Hepatocyte (in vitro differentiated cells): Measurements from ENCODE around the gene PCYT2.

Experiments used
- EZH2phosphoT487 ChIP-seq: fragments of 200-600 bp; sonication (generic); IDR thresholded peaks from one replicate; pipeline ENCODE4 v1.6.1; 2018; ENCODE audit warnings: antibody characterized with exemption, mild to moderate bottlenecking, low read depth, moderate library complexity; ENCODE audit not compliant: unreplicated experiment, severe bottlenecking
- TF ChIP-seq, protein P1 (sequence below): fragments of 200-600 bp; sonication (generic); IDR thresholded peaks from 2 replicates; pipeline ENCODE4 v1.5.1; 2016; ENCODE audit warnings: antibody characterized with exemption, mild to moderate bottlenecking; ENCODE audit not compliant: poor library complexity

DNA sequence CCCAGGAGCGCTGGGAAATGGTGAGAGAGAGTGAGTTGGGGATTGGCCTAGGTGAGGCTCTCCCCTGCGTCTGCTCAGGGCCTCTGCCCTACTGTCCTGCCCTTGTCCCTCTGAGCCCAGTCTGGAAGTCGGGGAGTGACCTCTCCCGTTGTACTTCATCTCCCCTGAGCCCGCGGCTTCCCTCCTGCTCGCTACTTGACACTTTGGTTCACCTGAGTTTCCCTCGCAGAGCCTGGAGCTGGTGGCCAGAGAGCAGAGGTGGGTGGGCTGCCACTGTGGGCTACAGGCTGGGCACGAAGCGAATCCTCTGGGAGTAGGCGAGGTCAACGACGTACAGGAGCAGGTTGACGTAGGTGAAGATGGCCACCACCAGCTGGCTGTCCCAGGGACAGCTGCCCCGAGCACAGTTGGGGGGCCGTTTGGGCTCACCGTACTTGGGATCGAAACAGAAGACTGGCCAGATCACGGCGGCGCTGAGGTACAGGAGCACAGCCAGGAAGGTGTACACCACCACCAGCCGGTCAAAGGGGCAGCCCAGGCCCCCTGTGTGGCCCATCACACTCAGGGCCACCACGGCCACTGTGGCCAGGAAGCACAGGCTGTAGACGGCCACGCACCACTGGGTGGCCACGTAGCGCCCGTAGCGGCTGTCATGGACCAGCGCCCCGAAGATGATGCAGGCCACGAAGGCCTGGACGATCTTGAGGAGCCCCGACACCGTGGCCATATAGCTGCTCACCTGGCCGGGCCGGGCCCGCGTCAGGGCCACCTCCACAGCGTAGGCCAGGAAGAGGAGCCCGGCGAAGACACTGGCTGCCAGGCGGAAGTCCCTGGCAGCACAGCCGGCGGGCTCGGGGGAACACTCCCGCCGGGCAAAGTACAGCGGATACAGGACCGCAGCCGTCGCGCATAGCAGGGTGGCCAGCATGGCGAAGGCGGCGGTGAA lies 29.6 kb upstream of the PCYT2 start:
- TF ChIP-seq, protein P1, sequence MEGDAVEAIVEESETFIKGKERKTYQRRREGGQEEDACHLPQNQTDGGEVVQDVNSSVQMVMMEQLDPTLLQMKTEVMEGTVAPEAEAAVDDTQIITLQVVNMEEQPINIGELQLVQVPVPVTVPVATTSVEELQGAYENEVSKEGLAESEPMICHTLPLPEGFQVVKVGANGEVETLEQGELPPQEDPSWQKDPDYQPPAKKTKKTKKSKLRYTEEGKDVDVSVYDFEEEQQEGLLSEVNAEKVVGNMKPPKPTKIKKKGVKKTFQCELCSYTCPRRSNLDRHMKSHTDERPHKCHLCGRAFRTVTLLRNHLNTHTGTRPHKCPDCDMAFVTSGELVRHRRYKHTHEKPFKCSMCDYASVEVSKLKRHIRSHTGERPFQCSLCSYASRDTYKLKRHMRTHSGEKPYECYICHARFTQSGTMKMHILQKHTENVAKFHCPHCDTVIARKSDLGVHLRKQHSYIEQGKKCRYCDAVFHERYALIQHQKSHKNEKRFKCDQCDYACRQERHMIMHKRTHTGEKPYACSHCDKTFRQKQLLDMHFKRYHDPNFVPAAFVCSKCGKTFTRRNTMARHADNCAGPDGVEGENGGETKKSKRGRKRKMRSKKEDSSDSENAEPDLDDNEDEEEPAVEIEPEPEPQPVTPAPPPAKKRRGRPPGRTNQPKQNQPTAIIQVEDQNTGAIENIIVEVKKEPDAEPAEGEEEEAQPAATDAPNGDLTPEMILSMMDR, result no peak
- TF ChIP-seq EZH2phosphoT487, result no peak
